Measurements from ENCODE around the gene NAPSA. TPM values are rescaled to one million over a fixed set of nuclear protein-coding genes. Genes with fewer than 3 reads are reported as not detected.

Gene NAPSA
- total RNA-seq, 1 donor from 2014 or later: 0.26 TPM

GRCh38 chr19:50368649-50369570 is 3.5 kb upstream of the NAPSA start:
- H3K36me3 ChIP-seq (ENCODE audit: control insufficient read depth, insufficient read depth, low read length): no peaks in the 10 kb centered on the region
- TF ChIP-seq CTCF (IDR thresholded peaks at IDR 0.05; ENCODE audit: insufficient read depth, low read length, severe bottlenecking): peak; percentile 88
- FAIRE-seq: no peak
- peak overlapping the region; percentile 55 for H3K4me3 ChIP-seq (ENCODE audit: low read depth, low read length)
- no peaks in the 10 kb centered on the region for H3K27me3 ChIP-seq (ENCODE audit: control insufficient read depth, insufficient read depth, low read length)
- DNase-seq (ENCODE audit: low read depth): peak; percentile 79

GRCh38 chr19:50362656-50363424 is 2.6 kb downstream of the NAPSA start:
- H3K36me3 ChIP-seq (ENCODE audit: control insufficient read depth, insufficient read depth, low read length): no peaks in the 10 kb centered on the region
- peak; percentile 37 for DNase-seq (ENCODE audit: low read depth)
- no peak overlapping the region for H3K4me3 ChIP-seq (ENCODE audit: low read depth, low read length)
- TF ChIP-seq CTCF (IDR thresholded peaks at IDR 0.05; ENCODE audit: insufficient read depth, low read length, severe bottlenecking): no peak
- FAIRE-seq: no peak
- no peaks in the 10 kb centered on the region for H3K27me3 ChIP-seq (ENCODE audit: control insufficient read depth, insufficient read depth, low read length)

GRCh38 chr19:50362030-50362412 is 3.4 kb downstream of the NAPSA start:
- no peaks in the 10 kb centered on the region for H3K36me3 ChIP-seq (ENCODE audit: control insufficient read depth, insufficient read depth, low read length)
- no peaks in the 10 kb centered on the region for H3K27me3 ChIP-seq (ENCODE audit: control insufficient read depth, insufficient read depth, low read length)
- H3K4me3 ChIP-seq (ENCODE audit: low read depth, low read length): no peak overlapping the region
- no peak for FAIRE-seq
- no peak for TF ChIP-seq CTCF (IDR thresholded peaks at IDR 0.05; ENCODE audit: insufficient read depth, low read length, severe bottlenecking)
- DNase-seq (ENCODE audit: low read depth): no peak

GRCh38 chr19:50361290-50362029 is 4.0 kb downstream of the NAPSA start:
- no peaks in the 10 kb centered on the region for H3K27me3 ChIP-seq (ENCODE audit: control insufficient read depth, insufficient read depth, low read length)
- H3K36me3 ChIP-seq (ENCODE audit: control insufficient read depth, insufficient read depth, low read length): no peaks in the 10 kb centered on the region
- DNase-seq (ENCODE audit: low read depth) (no peak), FAIRE-seq (peak; percentile 72)
- H3K4me3 ChIP-seq (ENCODE audit: low read depth, low read length): no peak overlapping the region
- TF ChIP-seq CTCF (IDR thresholded peaks at IDR 0.05; ENCODE audit: insufficient read depth, low read length, severe bottlenecking): no peak

GRCh38 chr19:50359328-50359818 is 6.1 kb downstream of the NAPSA start:
- no peaks in the 10 kb centered on the region for H3K36me3 ChIP-seq (ENCODE audit: control insufficient read depth, insufficient read depth, low read length)
- FAIRE-seq (no peak), DNase-seq (ENCODE audit: low read depth) (no peak)
- H3K27me3 ChIP-seq (ENCODE audit: control insufficient read depth, insufficient read depth, low read length): no peaks in the 10 kb centered on the region
- H3K4me3 ChIP-seq (ENCODE audit: low read depth, low read length): no peak overlapping the region
- no peak for TF ChIP-seq CTCF (IDR thresholded peaks at IDR 0.05; ENCODE audit: insufficient read depth, low read length, severe bottlenecking)

Measured in bronchial epithelial cell (primary cell).